GM12878 (cell line): Measurements from ENCODE around the gene DNAJC17. TPM values are rescaled to one million over a fixed set of nuclear protein-coding genes. Genes with fewer than 3 reads are reported as not detected.

Source experiments
- ASH2L ChIP-seq: fragments of 300-600, 200-600 bp; sonication (generic); IDR thresholded peaks from 2 replicates; pipeline ENCODE4 v1.6.1; 2017; ENCODE audit warnings: low read depth, mild to moderate bottlenecking, borderline replicate concordance
- BACH1 ChIP-seq: fragments of 450-650 bp; IDR thresholded peaks from 2 replicates; pipeline ENCODE4 v1.6.1; 2017; ENCODE audit warnings: mild to moderate bottlenecking, borderline replicate concordance
- BCL3 ChIP-seq: IDR thresholded peaks from 2 replicates; pipeline ENCODE4 v1.6.1; 2011; ENCODE audit warnings: borderline replicate concordance, low read depth, mild to moderate bottlenecking, moderate library complexity, low read length; ENCODE audit not compliant: insufficient read depth, poor library complexity, severe bottlenecking
- CBX3 ChIP-seq: fragments of 200-600 bp; sonication (generic); IDR thresholded peaks from 2 replicates; pipeline ENCODE4 v1.6.1; 2016; ENCODE audit warnings: low read depth, borderline replicate concordance
- CHD4 ChIP-seq: fragments of 200-600 bp; sonication (generic); IDR thresholded peaks from 2 replicates; pipeline ENCODE4 v1.6.1; 2016; ENCODE audit warnings: mild to moderate bottlenecking
- CREM ChIP-seq: IDR thresholded peaks from 2 replicates; pipeline ENCODE4 v1.6.1; 2014; ENCODE audit warnings: antibody characterized with exemption, low read depth
- ELK1 ChIP-seq: IDR thresholded peaks from 2 replicates; pipeline ENCODE4 v1.6.1; 2012; ENCODE audit warnings: low read depth, low read length, improper control_type of control experiment
- IRF4 ChIP-seq: IDR thresholded peaks from 2 replicates; pipeline ENCODE4 v1.6.1; 2011; ENCODE audit warnings: low read depth, low read length
- KDM1A ChIP-seq: fragments of 200-600 bp; sonication (generic); IDR thresholded peaks from 2 replicates; pipeline ENCODE4 v1.6.1; 2016; ENCODE audit warnings: borderline replicate concordance
- NFIC ChIP-seq: IDR thresholded peaks from 2 replicates; pipeline ENCODE4 v1.6.1; 2012; ENCODE audit warnings: low read depth, mild to moderate bottlenecking, inconsistent platforms, low read length, moderate library complexity
- POLR2A ChIP-seq: IDR thresholded peaks from 2 replicates; pipeline ENCODE4 v1.6.1; 2011; ENCODE audit warnings: low read depth, mild to moderate bottlenecking, low read length
- POLR2AphosphoS2 ChIP-seq: IDR thresholded peaks from 2 replicates; pipeline ENCODE4 v1.6.1; 2011; ENCODE audit warnings: low read depth, mild to moderate bottlenecking, low read length, improper control_type of control experiment, moderate library complexity
- POU2F2 ChIP-seq: IDR thresholded peaks from 3 replicates; pipeline ENCODE4 v1.6.1; 2011; ENCODE audit warnings: low read depth, mild to moderate bottlenecking, low read length, borderline replicate concordance
- RFX5 ChIP-seq: IDR thresholded peaks from 2 replicates; pipeline ENCODE4 v1.6.1; 2011; ENCODE audit warnings: low read depth, low read length, improper control_type of control experiment
- SIX5 ChIP-seq: IDR thresholded peaks from 2 replicates; pipeline ENCODE4 v1.6.1; 2011; ENCODE audit warnings: mild to moderate bottlenecking, low read depth, low read length, moderate library complexity; ENCODE audit not compliant: severe bottlenecking
- SP1 ChIP-seq: IDR thresholded peaks from one replicate; pipeline ENCODE4 v1.6.1; 2011; ENCODE audit warnings: low read depth, low read length
- STAT3 ChIP-seq: IDR thresholded peaks from 2 replicates; pipeline ENCODE4 v1.6.1; 2011; ENCODE audit warnings: low read depth, low read length, improper control_type of control experiment
- ZBED1 ChIP-seq: IDR thresholded peaks from 2 replicates; pipeline ENCODE4 v1.6.1; 2016; ENCODE audit warnings: borderline replicate concordance
- ZBTB33 ChIP-seq: fragments of 450-650 bp; IDR thresholded peaks from 2 replicates; pipeline ENCODE4 v1.6.1; 2017; ENCODE audit warnings: mild to moderate bottlenecking
- ZNF207 ChIP-seq: fragments of 450-650 bp; IDR thresholded peaks from 2 replicates; pipeline ENCODE4 v1.6.1; 2014; ENCODE audit warnings: antibody characterized with exemption, mild to moderate bottlenecking, borderline replicate concordance
- ZNF687 ChIP-seq: fragments of 450-650 bp; IDR thresholded peaks from 2 replicates; pipeline ENCODE4 v1.6.1; 2017; ENCODE audit warnings: mild to moderate bottlenecking, moderate library complexity
- polyA plus RNA-seq, 11 experiments: library from polyadenylated mRNA; depleted of rRNA in 4 of 11; unstranded in 6 of 11; stranded (reverse) in 5 of 11; fragments of >200 nt; fragmentation: Nextera tagmentation in 4 of 11; fragmentation: Illumina TruSeq in 1 of 11; extraction: Ambion mirVana in 4 of 11; extraction: Trizol in 1 of 11; gene quantifications; 1 replicate in 1 of 11; 2 replicates in 10 of 11; pipeline versions ENCODE4 v1.2.1 to v1.2.3, GENCODE V29; 2011 to 2016; ENCODE audit warnings: inconsistent platforms in 2 of 11, missing spikeins in 2 of 11, low read depth in 1 of 11
- total RNA-seq, 4 experiments: library from RNA; depleted of rRNA in 3 of 4; stranded (reverse); fragments of >200 nt in 3 of 4; fragmentation: Illumina TruSeq in 1 of 4; extraction: Trizol in 1 of 4; gene quantifications; 2 replicates each; pipeline versions ENCODE4 v1.2.1 to v1.2.3, GENCODE V29; 2013 to 2021

DNAJC17 gene
- total and polyA plus RNA-seq, 10 of the 15 experiments (the other 5 are each of a cell fraction or from before 2014, with no cell fraction given), result 6.1 to 62.8 (median 45.4) TPM

- no peak for TF ChIP-seq ZBED1
- no peak for TF ChIP-seq POLR2AphosphoS2
- TF ChIP-seq KDM1A, result no peak
- TF ChIP-seq STAT3, result no peak
- no peak for TF ChIP-seq IRF4
- TF ChIP-seq ASH2L, result no peak
- TF ChIP-seq SIX5, result no peak
- no peak for TF ChIP-seq POU2F2
- no peak for TF ChIP-seq CBX3
- TF ChIP-seq CHD4, result no peak
- TF ChIP-seq POLR2A, result no peak
- TF ChIP-seq RFX5, result no peak
- TF ChIP-seq BACH1, result no peak
- TF ChIP-seq SP1, result no peak
- TF ChIP-seq ZBTB33, result no peak
- TF ChIP-seq ZNF687, result no peak
- no peak for TF ChIP-seq BCL3
- no peak for TF ChIP-seq CREM
- no peak for TF ChIP-seq NFIC
- no peak for TF ChIP-seq ELK1
- no peak for TF ChIP-seq ZNF207
Measured at GRCh38 chr15:40847223-40847961, 40.1 kb upstream of the DNAJC17 start (continued).
